ENCODE measurements around the gene RPS6KA4. TPM values are rescaled to one million over a fixed set of nuclear protein-coding genes. Genes with fewer than 3 reads are reported as not detected.
A peak's percentile ranks its signal among the peaks of the same experiment; 100 is the strongest.

Gene RPS6KA4
- total RNA-seq, 2 experiments from 2014 or later: 13.4 to 16.7 TPM

DNA sequence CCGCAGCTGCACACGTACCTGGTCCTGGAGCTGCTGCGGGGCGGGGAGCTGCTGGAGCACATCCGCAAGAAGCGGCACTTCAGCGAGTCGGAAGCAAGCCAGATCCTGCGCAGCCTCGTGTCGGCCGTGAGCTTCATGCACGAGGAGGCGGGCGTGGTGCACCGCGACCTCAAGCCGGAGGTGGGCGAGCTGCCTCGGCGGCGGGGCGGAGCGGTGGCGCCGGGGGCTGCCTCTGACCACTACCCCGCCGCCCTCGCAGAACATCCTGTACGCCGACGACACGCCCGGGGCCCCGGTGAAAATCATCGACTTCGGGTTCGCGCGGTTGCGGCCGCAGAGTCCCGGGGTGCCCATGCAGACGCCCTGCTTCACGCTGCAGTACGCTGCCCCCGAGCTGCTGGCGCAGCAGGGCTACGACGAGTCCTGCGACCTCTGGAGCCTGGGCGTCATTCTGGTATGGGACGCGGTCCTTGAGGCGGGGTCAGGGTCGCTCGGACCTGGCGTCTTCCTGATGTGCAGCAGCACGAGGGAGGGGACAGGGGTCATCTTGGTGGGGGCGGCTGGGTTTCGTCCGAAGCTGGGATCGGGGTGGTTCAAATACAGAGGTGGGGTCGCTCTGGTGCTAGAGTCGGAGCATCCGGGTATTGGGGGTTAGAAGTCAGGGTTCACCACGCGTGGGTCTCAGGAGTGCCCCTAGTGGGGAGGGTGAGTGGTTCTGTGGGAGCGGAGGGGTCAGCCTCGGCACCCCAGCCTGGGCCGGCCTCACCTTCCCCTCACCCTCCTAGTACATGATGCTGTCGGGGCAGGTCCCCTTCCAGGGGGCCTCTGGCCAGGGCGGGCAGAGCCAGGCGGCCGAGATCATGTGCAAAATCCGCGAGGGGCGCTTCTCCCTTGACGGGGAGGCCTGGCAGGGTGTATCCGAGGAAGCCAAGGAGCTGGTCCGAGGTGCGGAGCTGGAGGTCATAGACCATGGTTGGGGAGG is 10.8 kb downstream of the RPS6KA4 start:
- no TSS peak for BruUV-seq (replicated peaks)

DNA sequence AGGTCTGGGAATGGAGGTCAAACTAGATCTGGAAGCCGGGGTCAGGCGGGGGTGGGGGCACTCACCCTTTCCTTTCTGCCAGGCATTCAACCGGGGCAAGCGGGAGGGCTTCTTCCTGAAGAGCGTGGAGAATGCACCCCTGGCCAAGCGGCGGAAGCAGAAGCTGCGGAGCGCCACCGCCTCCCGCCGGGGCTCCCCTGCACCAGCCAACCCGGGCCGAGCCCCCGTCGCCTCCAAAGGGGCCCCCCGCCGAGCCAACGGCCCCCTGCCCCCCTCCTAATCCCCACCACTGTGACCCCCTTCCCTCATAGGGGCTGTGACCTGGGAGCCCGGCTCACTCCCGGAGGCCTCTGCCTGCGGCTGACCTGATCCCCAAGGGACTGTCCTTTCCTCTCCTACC is 12.2 kb downstream of the RPS6KA4 start:
- intact Hi-C loops (cut with micrococcal nuclease; ENCODE audit: unreplicated experiment): loop anchor here (10.0 kb wide), 1 partner anchor 284 kb away; no protein-coding TSS in a partner anchor
- H3K4me2 ChIP-seq (ENCODE audit: low read length): no peak overlapping the region
- H3K9me2 ChIP-seq (ENCODE audit: insufficient read depth, low read length): no peaks in the 10 kb centered on the region
- no TSS peak for BruUV-seq (replicated peaks)
- CTCF ChIA-PET (ENCODE audit: unreplicated experiment): no interaction called here
- H3K4me3 ChIP-seq (ENCODE audit: low read depth, low read length, poor library complexity, severe bottlenecking): no peak overlapping the region
- POLR2A ChIA-PET: no interaction called here
- no peak for DNase-seq (ENCODE audit: low spot score)
- H3K27ac ChIP-seq (ENCODE audit: low read depth, low read length, poor library complexity, severe bottlenecking): no peak overlapping the region
- TF ChIP-seq CTCF (conservative IDR thresholded peaks at IDR 0.05; ENCODE audit: low read length) (no peak), EZH2phosphoT487 (IDR thresholded peaks at IDR 0.05; ENCODE audit: borderline replicate concordance, low read depth, low read length) (no peak)
- no peaks in the 10 kb centered on the region for H4K20me1 ChIP-seq (ENCODE audit: insufficient read depth, low read length)
- peaks cover 24% of the 10 kb centered on the region for H3K36me3 ChIP-seq (ENCODE audit: insufficient read depth, low read length)
- peaks cover 10% of the 10 kb centered on the region for H3K4me1 ChIP-seq (ENCODE audit: insufficient read depth, low read length, poor library complexity, severe bottlenecking)
- H3K79me2 ChIP-seq (ENCODE audit: insufficient read depth, low read depth, low read length): no peaks in the 10 kb centered on the region
- H3K9me3 ChIP-seq (ENCODE audit: low read length): no peaks in the 10 kb centered on the region
- no peak overlapping the region for H2AFZ ChIP-seq (ENCODE audit: low read length)

More for the DNA sequence above, 10.8 kb downstream of the RPS6KA4 start:
- Histone ChIP-seq H2AFZ (ENCODE audit: low read length) (no peak overlapping the region), H3K4me1 (ENCODE audit: insufficient read depth, low read length, poor library complexity, severe bottlenecking) (peaks cover 10% of the 10 kb centered on the region), H3K4me2 (ENCODE audit: low read length) (no peak overlapping the region), H3K27ac (ENCODE audit: low read depth, low read length, poor library complexity, severe bottlenecking) (no peak overlapping the region), H4K20me1 (ENCODE audit: insufficient read depth, low read length) (no peaks in the 10 kb centered on the region), H3K79me2 (ENCODE audit: insufficient read depth, low read depth, low read length) (no peaks in the 10 kb centered on the region), H3K4me3 (ENCODE audit: low read depth, low read length, poor library complexity, severe bottlenecking) (no peak overlapping the region), H3K9me3 (ENCODE audit: low read length) (no peaks in the 10 kb centered on the region), H3K36me3 (ENCODE audit: insufficient read depth, low read length) (peaks cover 35% of the 10 kb centered on the region), H3K9me2 (ENCODE audit: insufficient read depth, low read length) (no peaks in the 10 kb centered on the region)
- CTCF ChIA-PET (ENCODE audit: unreplicated experiment): no interaction called here
- no peak for DNase-seq (ENCODE audit: low spot score)
- TF ChIP-seq EZH2phosphoT487 (IDR thresholded peaks at IDR 0.05; ENCODE audit: borderline replicate concordance, low read depth, low read length): no peak
- peak; percentile 44; the same call in 1 of the 2 replicates for TF ChIP-seq CTCF (conservative IDR thresholded peaks at IDR 0.05; ENCODE audit: low read length)
- POLR2A ChIA-PET: no interaction called here
- intact Hi-C loops (cut with micrococcal nuclease; ENCODE audit: unreplicated experiment): loop anchor here (10.0 kb wide), 1 partner anchor 285 kb away; no protein-coding TSS in a partner anchor

DNA sequence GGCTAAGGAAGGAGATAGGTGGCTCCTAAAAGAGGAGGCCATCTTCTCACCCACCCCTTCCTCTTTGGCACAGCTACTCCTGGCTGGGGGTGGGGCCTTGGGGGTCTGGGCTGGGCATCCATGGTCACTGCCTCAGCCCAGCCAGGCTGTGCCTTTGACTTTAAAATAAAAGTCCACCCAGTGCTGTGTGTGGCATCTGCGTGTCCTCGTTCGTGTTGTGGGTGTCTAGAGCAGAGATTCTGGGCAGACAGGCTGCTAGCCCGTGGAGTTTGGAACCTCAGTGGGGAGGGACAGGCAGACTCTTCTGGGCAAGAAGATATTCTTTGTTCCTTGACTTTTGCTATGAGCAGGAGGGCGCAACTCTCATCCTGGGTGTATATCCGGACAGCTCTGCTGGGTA is 13.1 kb downstream of the RPS6KA4 start:
- intact Hi-C loops (cut with micrococcal nuclease; ENCODE audit: unreplicated experiment): loop anchor here (10.0 kb wide), 1 partner anchor 283 kb away; no protein-coding TSS in a partner anchor
- no peaks in the 10 kb centered on the region for H3K79me2 ChIP-seq (ENCODE audit: insufficient read depth, low read depth, low read length)
- no peak overlapping the region for H2AFZ ChIP-seq (ENCODE audit: low read length)
- peaks cover 18% of the 10 kb centered on the region for H3K36me3 ChIP-seq (ENCODE audit: insufficient read depth, low read length)
- no peak overlapping the region for H3K4me2 ChIP-seq (ENCODE audit: low read length)
- no peaks in the 10 kb centered on the region for H4K20me1 ChIP-seq (ENCODE audit: insufficient read depth, low read length)
- ChIA-PET POLR2A (no interaction called here), CTCF (ENCODE audit: unreplicated experiment) (no interaction called here)
- DNase-seq (ENCODE audit: low spot score): no peak
- no peaks in the 10 kb centered on the region for H3K9me3 ChIP-seq (ENCODE audit: low read length)
- H3K27ac ChIP-seq (ENCODE audit: low read depth, low read length, poor library complexity, severe bottlenecking): no peak overlapping the region
- H3K4me3 ChIP-seq (ENCODE audit: low read depth, low read length, poor library complexity, severe bottlenecking): no peak overlapping the region
- H3K4me1 ChIP-seq (ENCODE audit: insufficient read depth, low read length, poor library complexity, severe bottlenecking): peaks cover 10% of the 10 kb centered on the region
- no TSS peak for BruUV-seq (replicated peaks)
- no peaks in the 10 kb centered on the region for H3K9me2 ChIP-seq (ENCODE audit: insufficient read depth, low read length)
- TF ChIP-seq EZH2phosphoT487 (IDR thresholded peaks at IDR 0.05; ENCODE audit: borderline replicate concordance, low read depth, low read length) (no peak), CTCF (conservative IDR thresholded peaks at IDR 0.05; ENCODE audit: low read length) (no peak)

Data from OCI-LY7 (cell line).